DMS153 treated with DMSO at 0.1 percent for 48 hours (cell line): ENCODE measurements around the gene RAP1GDS1.
"Not testable (repeated sequence)": the region's sequence is repeated elsewhere in the genome, so short reads cannot be mapped to it uniquely, and the experiment has no call there.

Experiments
- DNase-seq: peaks from one replicate; lab custom pipeline; 2025; ENCODE audit not compliant: unreplicated experiment; lab: John Stamatoyannopoulos, UW

Gene RAP1GDS1

DNA sequence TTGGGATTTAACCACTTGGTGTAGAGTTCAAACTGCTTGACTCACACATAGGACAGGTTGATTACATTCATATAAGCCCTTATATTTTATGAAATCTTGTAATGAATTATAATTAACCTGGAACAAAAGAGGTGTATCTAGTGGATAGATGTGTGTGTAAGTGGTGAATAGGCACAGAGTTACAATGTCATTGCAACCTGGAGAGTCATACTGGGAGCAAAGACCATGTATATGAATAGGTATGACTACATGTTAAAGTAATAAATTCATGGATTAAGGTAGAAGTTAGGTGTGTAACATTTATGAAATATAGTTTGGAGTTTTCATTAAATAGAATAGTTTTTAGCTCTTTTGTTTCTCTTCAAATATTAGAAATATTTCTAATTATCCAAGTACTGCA is 26.1 kb downstream of the RAP1GDS1 start:
- DNase-seq: no peak

DNA sequence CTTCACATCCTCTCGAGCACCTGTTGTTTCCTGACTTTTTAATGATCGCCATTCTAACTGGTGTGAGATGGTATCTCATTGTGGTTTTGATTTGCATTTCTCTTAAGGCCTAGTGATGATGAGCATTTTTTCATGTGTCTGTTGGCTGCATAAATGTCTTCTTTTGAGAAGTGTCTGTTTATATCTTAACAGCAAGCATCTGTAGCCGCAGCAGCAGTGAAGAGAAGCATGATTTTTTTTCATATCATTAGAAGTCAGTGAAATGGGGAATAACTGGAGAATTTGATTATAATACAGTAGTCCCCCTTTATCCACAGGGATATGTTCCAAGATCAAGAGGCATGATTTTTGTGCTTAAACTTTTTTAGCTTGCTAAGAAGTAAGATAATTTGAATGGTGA is 27.5 kb downstream of the RAP1GDS1 start:
- not testable (repeated sequence) for DNase-seq

DNA sequence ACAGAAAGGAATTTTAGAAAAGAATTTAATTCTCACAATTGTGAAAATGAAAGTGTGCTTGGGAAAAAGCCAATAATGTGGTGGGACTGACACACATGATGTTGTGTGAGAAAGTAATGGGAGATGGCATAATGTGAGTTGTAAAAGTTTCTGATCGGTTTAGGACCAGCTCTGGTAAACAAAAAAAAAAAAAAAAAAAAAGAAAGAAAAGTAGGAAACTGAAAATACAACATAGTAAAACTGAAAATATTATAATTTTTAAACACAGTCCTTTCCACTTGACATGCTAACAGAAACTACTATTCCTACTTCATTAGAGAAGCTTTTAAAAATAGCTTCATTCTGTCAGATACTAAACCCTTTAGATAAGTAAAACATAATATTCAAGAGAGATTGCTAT is 28.2 kb downstream of the RAP1GDS1 start:
- no peak for DNase-seq

DNA sequence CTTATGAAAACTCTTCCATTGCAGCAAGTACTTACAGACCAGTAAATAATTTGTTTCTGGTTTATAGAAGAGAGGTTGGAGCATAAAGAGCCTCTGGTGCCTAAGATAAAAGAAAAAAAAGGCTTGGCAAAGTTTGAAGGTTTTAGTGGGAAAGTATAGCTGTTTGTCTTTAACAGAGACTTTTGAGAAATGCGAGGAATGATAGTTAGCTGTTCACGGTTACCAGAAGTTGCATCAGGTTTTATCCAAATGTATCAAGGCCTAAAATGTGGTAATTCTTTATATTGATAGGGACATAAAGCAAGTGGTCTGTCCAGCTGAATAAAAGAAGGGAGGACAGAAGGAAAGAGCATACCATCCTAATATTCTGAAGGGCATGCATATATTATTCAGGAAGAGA is 29.3 kb downstream of the RAP1GDS1 start:
- no peak for DNase-seq

DNA sequence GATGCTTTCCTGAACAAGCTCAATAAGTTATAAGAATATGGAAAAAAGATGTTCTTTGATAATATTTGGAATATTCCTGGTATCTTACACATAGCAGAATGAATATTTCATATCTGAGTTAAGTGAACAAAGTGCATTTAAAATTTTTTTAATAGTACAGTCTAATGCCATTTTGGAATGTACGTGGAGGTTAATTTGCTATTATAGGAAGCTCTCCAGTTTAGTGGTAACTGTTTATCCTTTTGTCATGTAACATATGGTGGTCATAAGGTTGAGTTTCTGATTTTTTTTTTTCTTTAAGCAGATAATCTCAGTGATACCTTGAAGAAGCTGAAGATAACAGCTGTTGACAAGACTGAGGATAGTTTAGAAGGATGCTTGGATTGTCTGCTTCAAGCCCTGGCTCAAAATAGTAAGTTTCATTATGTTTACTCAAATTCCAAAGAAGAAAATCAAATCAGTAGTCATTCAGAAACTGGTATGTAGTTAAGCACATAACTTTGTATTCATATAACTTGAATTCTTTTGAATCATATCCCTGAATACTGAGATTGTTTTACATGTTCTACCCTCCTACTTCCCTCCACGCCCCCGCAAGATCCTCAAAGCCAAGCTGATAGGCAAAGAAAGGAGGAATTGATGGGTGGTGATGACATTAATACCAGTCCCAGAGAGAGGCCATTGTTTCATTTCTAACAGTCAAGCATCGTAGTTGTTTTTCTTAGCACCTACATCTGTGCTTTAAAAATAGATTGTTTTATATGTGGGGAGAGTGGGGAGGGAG is 32.1 kb downstream of the RAP1GDS1 start:
- no peak for DNase-seq

DNA sequence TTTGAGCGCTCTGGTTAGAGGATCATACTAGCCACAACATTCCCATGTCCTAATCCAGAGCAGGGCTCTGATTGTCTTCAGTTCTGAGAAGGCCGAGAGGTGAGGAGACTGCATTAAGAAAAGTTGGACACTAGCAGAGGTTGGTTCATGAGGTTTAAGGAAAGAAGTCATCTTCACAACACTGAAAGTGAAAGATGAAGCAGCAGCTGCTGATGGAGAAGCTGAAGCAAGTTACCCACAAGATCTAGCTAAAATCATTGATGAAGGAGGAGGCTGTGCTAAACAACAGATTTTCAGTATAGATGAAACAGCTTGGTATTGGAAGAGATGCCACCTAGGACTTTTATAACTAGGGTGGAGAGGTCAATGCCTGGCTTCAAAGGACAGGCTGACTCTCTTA is 36.8 kb downstream of the RAP1GDS1 start:
- DNase-seq: no peak

DNA sequence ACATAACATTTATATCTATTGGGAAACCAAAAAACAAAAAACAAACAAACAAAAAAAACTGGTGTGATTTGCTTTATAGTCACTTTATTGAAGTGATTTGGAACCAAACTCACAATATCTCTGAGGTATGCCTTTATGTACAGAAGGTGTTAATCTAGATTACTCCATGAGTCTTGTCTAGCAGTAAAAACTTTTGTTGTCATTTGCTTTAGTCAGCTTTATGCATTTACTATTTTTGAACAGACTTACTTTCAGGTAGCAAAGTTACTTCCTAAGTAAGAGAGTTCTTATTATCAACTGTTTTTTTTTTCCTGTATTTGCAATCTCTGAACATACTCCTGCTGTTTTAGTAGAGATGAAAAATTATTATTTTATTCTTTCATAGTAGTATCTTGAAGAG is 39.5 kb downstream of the RAP1GDS1 start:
- no peak for DNase-seq

DNA sequence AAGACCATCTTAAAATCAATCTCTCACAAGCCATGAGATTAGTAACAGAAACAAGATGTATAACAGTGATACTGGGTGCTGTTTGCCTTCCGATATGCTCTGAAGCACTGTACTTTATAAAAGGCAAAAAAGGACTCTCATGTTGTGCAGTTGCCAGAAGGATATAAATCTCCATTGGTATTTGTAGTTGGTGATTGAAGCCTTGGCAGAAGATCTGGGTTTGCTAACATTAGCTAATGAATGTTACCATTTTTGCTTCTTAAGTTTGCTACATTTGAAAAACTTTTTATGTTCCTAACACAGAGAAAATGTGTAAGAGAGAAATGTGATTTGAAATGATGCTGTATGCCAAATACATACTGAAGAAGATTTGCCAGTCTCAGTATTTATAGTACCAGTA is 44.4 kb downstream of the RAP1GDS1 start:
- no peak for DNase-seq

DNA sequence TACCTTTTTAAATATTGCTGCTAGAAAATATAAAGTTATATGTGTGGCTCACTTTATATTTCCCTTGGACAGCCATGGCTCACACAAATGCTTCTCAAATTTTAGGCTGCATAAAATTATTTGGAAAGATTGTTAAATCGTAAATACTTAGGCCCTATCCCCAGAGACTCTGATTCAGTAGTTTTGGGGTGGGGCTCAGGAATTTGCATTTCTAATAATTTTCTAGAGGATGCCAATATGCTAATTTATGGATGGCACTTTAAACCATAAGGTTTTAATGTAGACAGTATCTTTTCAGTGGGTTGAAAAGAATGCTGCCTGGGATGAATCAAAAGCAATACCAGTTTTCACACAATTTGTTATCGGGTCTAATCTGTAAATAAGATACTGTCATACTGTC is 49.7 kb downstream of the RAP1GDS1 start:
- no peak for DNase-seq

DNA sequence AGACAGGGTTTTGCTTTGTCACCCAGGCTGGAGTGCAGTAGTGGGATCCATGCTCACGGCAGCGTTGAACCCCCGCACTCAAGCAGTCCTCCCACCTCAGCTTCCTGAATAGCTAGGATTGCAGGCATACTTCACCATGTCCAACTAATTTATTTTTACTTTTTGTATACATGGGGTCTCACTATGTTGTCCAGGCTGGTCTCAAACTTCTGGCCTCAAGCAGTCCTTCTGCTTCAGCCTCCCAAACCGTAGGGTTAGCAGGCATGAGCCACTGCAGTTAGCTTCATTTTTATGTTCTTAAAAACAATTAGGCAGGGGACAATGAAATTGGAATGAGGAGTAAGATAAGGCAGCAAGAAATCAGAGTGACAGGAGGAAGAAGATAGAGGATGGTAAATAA is 50.5 kb downstream of the RAP1GDS1 start:
- no peak for DNase-seq

DNA sequence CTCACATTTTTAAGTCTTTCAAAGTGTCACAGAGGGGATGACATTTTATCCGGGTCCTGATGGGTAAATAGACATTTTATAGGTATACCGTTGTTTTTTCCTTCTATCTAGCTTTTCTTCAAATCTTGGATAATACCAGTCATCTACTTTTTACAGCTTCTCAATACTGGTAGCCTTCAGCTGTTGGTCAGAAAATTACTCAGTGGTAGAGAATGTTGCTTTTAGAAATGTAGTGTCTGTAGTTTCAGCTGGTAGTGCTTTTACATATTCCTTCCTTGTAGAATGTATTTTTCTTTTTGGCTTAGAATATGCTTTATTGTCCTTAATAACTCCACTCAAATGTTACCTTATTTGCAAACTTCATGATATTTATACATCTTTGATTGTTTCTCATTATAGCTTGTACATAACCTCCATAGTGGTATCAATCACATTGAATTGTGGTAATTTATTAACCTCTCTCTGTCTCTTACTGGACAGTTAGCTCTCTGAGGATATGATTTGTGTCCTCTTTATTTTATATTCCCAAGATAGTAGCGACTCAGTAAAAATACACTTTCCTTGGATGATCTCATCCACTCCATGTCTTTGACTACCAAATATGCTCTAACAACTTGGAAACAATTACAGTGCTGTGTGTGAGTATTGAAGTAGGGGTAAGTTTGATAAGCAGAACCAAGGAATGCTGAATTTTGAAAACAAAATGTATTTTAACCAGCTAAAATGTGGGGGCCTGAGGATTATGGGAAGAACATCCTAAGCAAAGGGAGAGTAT is 53.8 kb downstream of the RAP1GDS1 start:
- DNase-seq: no peak

DNA sequence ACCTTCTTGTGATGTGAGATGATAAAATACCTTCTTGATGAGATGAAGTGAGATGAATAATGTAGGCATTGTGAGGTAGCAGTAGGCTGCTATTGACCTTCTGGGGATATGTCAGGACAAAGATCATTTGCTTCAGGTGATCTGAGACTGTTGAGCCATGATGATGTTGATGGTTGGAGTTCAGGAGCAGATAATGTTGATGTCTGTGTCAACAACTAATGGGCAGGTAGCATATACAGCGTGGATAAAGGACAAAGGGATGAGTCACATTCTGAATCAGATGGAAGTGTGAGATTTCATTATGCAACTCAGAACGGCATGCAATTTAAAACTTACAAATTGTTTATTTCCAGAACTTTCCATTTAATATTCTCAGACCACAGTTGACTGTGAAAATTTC is 57.3 kb downstream of the RAP1GDS1 start:
- no peak for DNase-seq

DNA sequence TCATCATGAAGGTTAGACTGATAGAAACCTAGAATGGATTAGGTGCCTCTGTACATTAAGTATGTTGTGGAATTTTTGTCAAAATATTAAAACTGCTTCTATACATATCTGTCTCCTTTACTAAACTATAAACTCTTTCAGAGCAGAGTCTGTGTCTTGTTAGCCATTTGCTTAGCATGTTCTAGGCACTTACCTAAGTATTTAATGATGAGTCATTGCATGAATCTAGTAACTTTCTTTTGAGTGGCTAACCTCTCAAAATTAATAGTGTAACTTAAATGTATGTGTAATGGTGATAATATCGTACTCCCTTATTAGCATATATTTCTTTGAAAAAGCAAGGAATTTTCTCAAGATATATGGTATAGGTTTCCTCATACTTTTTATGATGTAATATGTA is 57.8 kb downstream of the RAP1GDS1 start:
- no peak for DNase-seq

DNA sequence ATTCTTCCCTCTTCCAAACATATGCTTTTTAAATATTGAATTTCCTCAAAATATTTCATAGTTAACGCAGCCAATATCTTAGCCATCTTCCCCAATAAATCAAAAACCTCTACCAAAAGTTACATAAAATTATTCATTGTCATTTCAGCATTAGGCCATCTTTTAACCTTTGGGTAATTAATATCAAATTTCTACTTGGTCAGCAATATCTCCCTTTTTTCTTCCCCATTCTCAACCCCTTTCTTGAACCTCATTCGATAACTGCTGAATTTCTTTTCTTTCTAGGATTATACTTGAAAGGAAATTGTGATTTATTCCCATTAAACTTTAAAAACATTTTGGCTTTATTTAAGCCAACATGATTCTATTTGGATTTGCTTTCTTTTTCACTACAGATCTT is 65.0 kb downstream of the RAP1GDS1 start:
- no peak for DNase-seq

DNA sequence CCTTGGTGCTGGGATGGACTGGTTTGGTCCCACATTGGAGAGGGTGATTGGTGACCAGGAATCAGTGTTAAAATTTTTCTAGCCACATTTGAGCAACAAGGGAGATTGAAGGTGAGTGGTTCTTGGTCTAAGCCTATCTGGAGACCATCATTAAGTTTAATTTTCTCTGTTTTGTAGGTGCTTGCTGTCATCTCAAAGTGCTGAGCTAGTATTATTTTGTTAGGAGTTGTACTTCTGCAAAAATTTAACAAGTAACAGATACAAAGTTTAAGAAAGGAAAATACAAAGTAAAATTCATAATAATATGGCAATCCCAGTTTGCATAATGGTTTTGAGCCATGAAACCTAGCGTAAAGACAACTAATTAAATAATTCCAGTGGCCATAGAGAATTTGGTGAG is 66.5 kb downstream of the RAP1GDS1 start:
- DNase-seq: no peak

DNA sequence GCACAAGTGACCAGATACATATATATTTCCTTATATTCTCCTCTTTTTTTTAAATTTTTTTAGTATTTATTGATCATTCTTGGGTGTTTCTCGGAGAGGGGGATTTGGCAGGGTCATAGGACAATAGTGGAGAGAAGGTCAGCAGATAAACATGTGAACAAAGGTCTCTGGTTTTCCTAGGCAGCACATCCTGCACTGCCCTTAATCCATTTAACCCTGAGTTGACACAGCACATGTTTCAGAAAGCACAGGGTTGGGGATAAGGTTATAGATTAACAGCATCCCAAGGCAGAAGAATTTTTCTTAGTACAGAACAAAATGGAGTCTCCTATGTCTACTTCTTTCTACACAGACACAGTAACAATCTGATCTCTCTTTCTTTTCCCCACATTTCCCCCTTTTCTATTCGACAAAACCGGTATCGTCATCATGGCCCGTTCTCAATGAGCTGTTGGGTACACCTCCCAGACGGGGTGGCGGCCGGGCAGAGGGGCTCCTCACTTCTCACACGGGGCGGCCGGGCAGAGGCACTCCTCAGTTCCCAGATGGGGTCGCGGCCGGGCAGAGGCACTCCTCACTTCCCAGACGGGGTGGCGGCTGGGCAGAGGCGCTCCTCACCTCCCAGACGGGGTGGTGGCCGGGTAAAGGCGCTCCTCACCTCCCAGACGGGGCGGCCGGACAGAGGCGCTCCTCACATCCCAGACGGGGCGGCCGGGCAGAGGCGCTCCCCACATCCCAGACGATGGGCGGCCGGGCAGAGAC is 68.9 kb downstream of the RAP1GDS1 start:
- not testable (repeated sequence) for DNase-seq

DNA sequence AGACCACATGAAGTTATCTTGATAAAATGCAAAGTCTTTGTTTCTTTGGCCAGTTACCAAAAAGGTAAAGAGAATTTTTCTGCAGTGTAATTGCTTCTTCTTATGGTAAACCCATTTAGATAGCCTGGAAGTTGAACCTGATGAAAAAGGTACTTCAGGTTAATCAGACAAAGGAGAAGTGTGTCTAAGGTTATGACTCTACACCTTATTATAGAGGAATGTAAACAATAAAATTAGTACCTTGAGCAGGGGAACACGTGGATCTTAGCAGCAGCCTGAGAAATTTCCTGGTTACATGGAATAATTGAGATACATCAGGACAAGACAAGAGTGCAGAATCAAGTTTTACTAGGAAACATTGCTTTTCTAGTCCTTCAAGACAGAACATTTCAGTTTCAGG is 70.8 kb downstream of the RAP1GDS1 start:
- DNase-seq: no peak

DNA sequence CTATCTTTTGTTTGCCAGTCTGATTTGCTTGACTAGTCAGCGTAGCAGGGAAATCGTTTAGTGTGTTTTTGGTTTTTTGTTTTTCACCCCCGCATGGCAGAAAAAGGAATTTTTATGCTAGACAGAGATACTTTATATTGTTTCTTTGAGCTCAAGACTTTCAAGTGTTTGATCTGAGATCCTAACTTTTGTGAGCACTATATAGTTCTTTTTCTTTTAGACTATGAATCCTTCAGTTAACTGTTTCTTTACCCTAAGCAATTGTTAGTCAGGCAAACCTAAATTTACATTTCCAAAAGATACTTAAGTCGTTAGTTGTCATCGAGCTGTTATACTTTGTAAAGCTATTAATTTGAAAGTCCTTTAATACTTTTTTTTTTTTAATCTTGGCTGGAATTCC is 73.3 kb downstream of the RAP1GDS1 start:
- DNase-seq: no peak

DNA sequence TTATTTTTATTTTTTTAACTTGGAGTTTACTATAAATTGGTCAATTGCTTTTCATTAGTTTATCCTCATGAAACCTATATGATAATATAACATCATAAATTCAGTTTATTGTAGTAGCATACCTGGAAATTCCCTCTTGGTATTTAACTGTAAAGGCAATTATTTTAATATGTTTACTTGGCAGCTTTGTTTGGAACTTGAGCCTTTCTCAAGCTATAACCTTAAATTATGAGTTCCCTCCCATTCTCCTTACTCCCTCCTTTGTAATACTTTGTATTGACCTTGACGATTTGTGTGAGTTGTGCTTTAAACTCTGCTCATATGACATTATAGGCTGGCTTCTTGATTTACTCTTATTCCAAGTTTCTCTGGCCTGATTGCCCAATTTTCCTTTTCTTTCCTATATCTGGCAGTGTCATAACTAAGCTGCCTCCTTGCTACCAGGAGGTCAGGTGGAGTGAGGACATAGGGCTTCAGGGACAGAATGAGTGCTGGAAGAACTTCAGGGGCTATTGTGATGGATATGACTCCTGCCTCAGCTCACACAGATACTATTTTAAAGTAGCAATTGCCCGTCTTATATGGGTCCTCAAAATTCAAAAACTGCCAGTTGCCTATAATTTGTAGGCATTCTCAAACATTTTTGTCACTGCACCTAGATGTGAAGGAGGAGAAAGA is 77.7 kb downstream of the RAP1GDS1 start:
- DNase-seq: no peak

DNA sequence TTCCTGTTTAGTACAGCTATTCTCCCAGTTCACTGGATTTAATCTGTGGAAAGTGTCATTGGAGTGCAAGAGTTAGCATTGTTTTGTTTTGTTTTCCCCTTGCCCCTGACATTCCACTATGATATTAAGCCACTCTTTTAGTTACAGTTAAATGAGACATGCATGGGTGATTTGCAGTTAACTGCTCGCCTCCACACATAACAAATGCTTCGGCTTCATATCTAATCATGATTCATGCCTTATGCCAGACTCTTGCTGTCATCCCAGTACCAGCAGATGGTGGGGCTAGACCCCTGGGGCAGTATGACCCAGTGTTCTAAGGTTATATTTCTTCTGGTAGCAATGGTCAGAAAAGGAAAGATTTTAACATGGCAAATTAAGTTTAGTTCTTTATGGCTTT is 80.1 kb downstream of the RAP1GDS1 start:
- no peak for DNase-seq

DNA sequence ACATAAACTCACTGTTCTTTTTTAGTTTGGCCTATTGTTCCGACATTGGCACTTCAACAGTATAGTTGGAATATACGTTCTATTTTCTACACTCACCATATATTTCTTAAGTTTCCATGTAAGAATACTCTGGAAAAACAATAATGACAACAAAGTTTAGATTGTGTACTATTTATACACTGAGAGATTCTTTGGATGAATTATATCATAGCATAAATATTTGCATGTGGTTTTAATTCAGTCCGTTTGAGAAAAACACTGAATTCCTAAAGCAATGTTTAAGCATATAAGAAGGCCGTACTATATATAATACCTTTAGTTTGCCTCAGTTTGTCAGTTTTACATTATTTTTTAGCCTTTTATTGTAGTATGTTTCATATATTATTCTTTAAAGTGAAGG is 82.4 kb downstream of the RAP1GDS1 start:
- no peak for DNase-seq
